ENCODE results near the gene SCPEP1. TPM values are rescaled to one million over a fixed set of nuclear protein-coding genes. Genes with fewer than 3 reads are reported as not detected.
"Not testable (repeated sequence)": the region's sequence is repeated elsewhere in the genome, so short reads cannot be mapped to it uniquely, and the experiment has no call there.

The SCPEP1 gene
- total and polyA plus RNA-seq, 2 donors = 11.1 to 49.9 TPM

- no peaks in the 10 kb centered on the region for H3K4me1 ChIP-seq (ENCODE audit: control insufficient read depth in 2 of 2, insufficient read depth in 2 of 2, low read length in 2 of 2)
- peaks cover 0 to 7% of the 10 kb centered on the region in 2 donors for H3K9me3 ChIP-seq (ENCODE audit: control insufficient read depth in 2 of 2, insufficient read depth in 1 of 2, low read length in 1 of 2)
- H3K27ac ChIP-seq (ENCODE audit: low read depth in 1 of 2, low read length in 1 of 2) = no peak overlapping the region
- no peak overlapping the region for H3K4me3 ChIP-seq (ENCODE audit: low read length in 2 of 2)
- WGBS = 98% methylated on average over 3 of the region's 3 CpGs
- DNase-seq (ENCODE audit: low read depth in 6 of 9, low spot score in 9 of 9) = no peak
- H3K36me3 ChIP-seq (ENCODE audit: control insufficient read depth in 2 of 2, insufficient read depth in 2 of 2, low read length in 1 of 2) = peaks cover 13 to 32% of the 10 kb centered on the region in 2 donors
- H3K27me3 ChIP-seq (ENCODE audit: control insufficient read depth in 2 of 2, insufficient read depth in 1 of 2, low read length in 1 of 2) = no peaks in the 10 kb centered on the region
Measured at GRCh38 chr17:56935461-56935860, 42.5 kb upstream of the SCPEP1 start.

GRCh38 chr17:56936697-56937322 is 41.1 kb upstream of the SCPEP1 start:
- DNase-seq (ENCODE audit: low read depth in 6 of 9, low spot score in 9 of 9) = no peak
- Histone ChIP-seq H3K9me3 (ENCODE audit: control insufficient read depth in 2 of 2, insufficient read depth in 1 of 2, low read length in 1 of 2) (peaks cover 0 to 4% of the 10 kb centered on the region in 2 donors), H3K27ac (ENCODE audit: low read depth in 1 of 2, low read length in 1 of 2) (no peak overlapping the region), H3K27me3 (ENCODE audit: control insufficient read depth in 2 of 2, insufficient read depth in 1 of 2, low read length in 1 of 2) (no peaks in the 10 kb centered on the region), H3K36me3 (ENCODE audit: control insufficient read depth in 2 of 2, insufficient read depth in 2 of 2, low read length in 1 of 2) (peaks cover 19 to 43% of the 10 kb centered on the region in 2 donors), H3K4me1 (ENCODE audit: control insufficient read depth in 2 of 2, insufficient read depth in 2 of 2, low read length in 2 of 2) (no peaks in the 10 kb centered on the region), H3K4me3 (ENCODE audit: low read length in 2 of 2) (no peak overlapping the region)
- WGBS = 97% methylated on average over 6 of the region's 6 CpGs

GRCh38 chr17:56937687-56938086 is 40.2 kb upstream of the SCPEP1 start:
- 98% methylated on average over 2 of the region's 2 CpGs for WGBS

GRCh38 chr17:56938206-56938605 is 39.7 kb upstream of the SCPEP1 start:
- H3K27ac ChIP-seq (ENCODE audit: low read depth in 1 of 2, low read length in 1 of 2) = not testable (repeated sequence)
- WGBS = 91% methylated on average over 5 of the region's 5 CpGs
- peaks cover 23 to 50% of the 10 kb centered on the region in 2 donors for H3K36me3 ChIP-seq (ENCODE audit: control insufficient read depth in 2 of 2, insufficient read depth in 2 of 2, low read length in 1 of 2)

More at GRCh38 chr17:56937687-56938086, 40.2 kb upstream of the SCPEP1 start:
- H3K4me1 ChIP-seq (ENCODE audit: control insufficient read depth in 2 of 2, insufficient read depth in 2 of 2, low read length in 2 of 2) = no peaks in the 10 kb centered on the region
- H3K27ac ChIP-seq (ENCODE audit: low read depth in 1 of 2, low read length in 1 of 2) = no peak overlapping the region
- no peaks in the 10 kb centered on the region for H3K27me3 ChIP-seq (ENCODE audit: control insufficient read depth in 2 of 2, insufficient read depth in 1 of 2, low read length in 1 of 2)
- H3K36me3 ChIP-seq (ENCODE audit: control insufficient read depth in 2 of 2, insufficient read depth in 2 of 2, low read length in 1 of 2) = peaks cover 23 to 49% of the 10 kb centered on the region in 2 donors
- H3K9me3 ChIP-seq (ENCODE audit: control insufficient read depth in 2 of 2, insufficient read depth in 1 of 2, low read length in 1 of 2) = no peaks in the 10 kb centered on the region
- H3K4me3 ChIP-seq (ENCODE audit: low read length in 2 of 2) = no peak overlapping the region
- no peak for DNase-seq (ENCODE audit: low read depth in 6 of 9, low spot score in 9 of 9)

GRCh38 chr17:56939869-56940484 is 38.0 kb upstream of the SCPEP1 start:
- Histone ChIP-seq H3K36me3 (ENCODE audit: control insufficient read depth in 2 of 2, insufficient read depth in 2 of 2, low read length in 1 of 2) (peaks cover 33 to 52% of the 10 kb centered on the region in 2 donors), H3K27me3 (ENCODE audit: control insufficient read depth in 2 of 2, insufficient read depth in 1 of 2, low read length in 1 of 2) (no peaks in the 10 kb centered on the region), H3K4me1 (ENCODE audit: control insufficient read depth in 2 of 2, insufficient read depth in 2 of 2, low read length in 2 of 2) (no peaks in the 10 kb centered on the region), H3K27ac (ENCODE audit: low read depth in 1 of 2, low read length in 1 of 2) (no peak overlapping the region), H3K4me3 (ENCODE audit: low read length in 2 of 2) (no peak overlapping the region), H3K9me3 (ENCODE audit: control insufficient read depth in 2 of 2, insufficient read depth in 1 of 2, low read length in 1 of 2) (no peaks in the 10 kb centered on the region)
- WGBS = 65% methylated on average over 11 of the region's 11 CpGs
- DNase-seq (ENCODE audit: low read depth in 6 of 9, low spot score in 9 of 9) = peak; percentile 6 to 86 (median 65)

More at GRCh38 chr17:56938206-56938605, 39.7 kb upstream of the SCPEP1 start:
- not testable (repeated sequence) for H3K4me3 ChIP-seq (ENCODE audit: low read length in 2 of 2); H3K9me3 ChIP-seq (ENCODE audit: control insufficient read depth in 2 of 2, insufficient read depth in 1 of 2, low read length in 1 of 2); DNase-seq (ENCODE audit: low read depth in 6 of 9, low spot score in 9 of 9); H3K4me1 ChIP-seq (ENCODE audit: control insufficient read depth in 2 of 2, insufficient read depth in 2 of 2, low read length in 2 of 2); H3K27me3 ChIP-seq (ENCODE audit: control insufficient read depth in 2 of 2, insufficient read depth in 1 of 2, low read length in 1 of 2)

- DNase-seq (ENCODE audit: low read depth in 6 of 9, low spot score in 9 of 9) = no peak
- Histone ChIP-seq H3K27me3 (ENCODE audit: control insufficient read depth in 2 of 2, insufficient read depth in 1 of 2, low read length in 1 of 2) (no peaks in the 10 kb centered on the region), H3K4me3 (ENCODE audit: low read length in 2 of 2) (no peak overlapping the region), H3K4me1 (ENCODE audit: control insufficient read depth in 2 of 2, insufficient read depth in 2 of 2, low read length in 2 of 2) (no peaks in the 10 kb centered on the region), H3K9me3 (ENCODE audit: control insufficient read depth in 2 of 2, insufficient read depth in 1 of 2, low read length in 1 of 2) (no peaks in the 10 kb centered on the region), H3K36me3 (ENCODE audit: control insufficient read depth in 2 of 2, insufficient read depth in 2 of 2, low read length in 1 of 2) (peaks cover 28 to 61% of the 10 kb centered on the region in 2 donors), H3K27ac (ENCODE audit: low read depth in 1 of 2, low read length in 1 of 2) (no peak overlapping the region)
- WGBS = 92% methylated on average over 10 of the region's 10 CpGs
Measured at GRCh38 chr17:56943505-56944125, 34.3 kb upstream of the SCPEP1 start.

- WGBS = 98% methylated on average over 3 of the region's 3 CpGs
- H3K36me3 ChIP-seq (ENCODE audit: control insufficient read depth in 2 of 2, insufficient read depth in 2 of 2, low read length in 1 of 2) = peaks cover 39 to 55% of the 10 kb centered on the region in 2 donors
- no peaks in the 10 kb centered on the region for H3K9me3 ChIP-seq (ENCODE audit: control insufficient read depth in 2 of 2, insufficient read depth in 1 of 2, low read length in 1 of 2)
- no peak overlapping the region for H3K27ac ChIP-seq (ENCODE audit: low read depth in 1 of 2, low read length in 1 of 2)
- no peak for DNase-seq (ENCODE audit: low read depth in 6 of 9, low spot score in 9 of 9)
- no peak overlapping the region for H3K4me3 ChIP-seq (ENCODE audit: low read length in 2 of 2)
- H3K27me3 ChIP-seq (ENCODE audit: control insufficient read depth in 2 of 2, insufficient read depth in 1 of 2, low read length in 1 of 2) = no peaks in the 10 kb centered on the region
- no peaks in the 10 kb centered on the region for H3K4me1 ChIP-seq (ENCODE audit: control insufficient read depth in 2 of 2, insufficient read depth in 2 of 2, low read length in 2 of 2)
Measured at GRCh38 chr17:56945938-56946505, 31.9 kb upstream of the SCPEP1 start.

GRCh38 chr17:56947741-56948140 is 30.2 kb upstream of the SCPEP1 start:
- no peak for DNase-seq (ENCODE audit: low read depth in 6 of 9, low spot score in 9 of 9)
- no peaks in the 10 kb centered on the region for H3K4me1 ChIP-seq (ENCODE audit: control insufficient read depth in 2 of 2, insufficient read depth in 2 of 2, low read length in 2 of 2)
- no peaks in the 10 kb centered on the region for H3K9me3 ChIP-seq (ENCODE audit: control insufficient read depth in 2 of 2, insufficient read depth in 1 of 2, low read length in 1 of 2)
- H3K27ac ChIP-seq (ENCODE audit: low read depth in 1 of 2, low read length in 1 of 2) = no peak overlapping the region
- WGBS = 95% methylated on average over 1 of the region's 1 CpG
- H3K4me3 ChIP-seq (ENCODE audit: low read length in 2 of 2) = no peak overlapping the region
- H3K27me3 ChIP-seq (ENCODE audit: control insufficient read depth in 2 of 2, insufficient read depth in 1 of 2, low read length in 1 of 2) = no peaks in the 10 kb centered on the region
- H3K36me3 ChIP-seq (ENCODE audit: control insufficient read depth in 2 of 2, insufficient read depth in 2 of 2, low read length in 1 of 2) = peaks cover 32 to 42% of the 10 kb centered on the region in 2 donors

- DNase-seq (ENCODE audit: low read depth in 6 of 9, low spot score in 9 of 9) = no peak
- Histone ChIP-seq H3K27me3 (ENCODE audit: control insufficient read depth in 2 of 2, insufficient read depth in 1 of 2, low read length in 1 of 2) (no peaks in the 10 kb centered on the region), H3K4me3 (ENCODE audit: low read length in 2 of 2) (no peak overlapping the region), H3K4me1 (ENCODE audit: control insufficient read depth in 2 of 2, insufficient read depth in 2 of 2, low read length in 2 of 2) (no peaks in the 10 kb centered on the region), H3K27ac (ENCODE audit: low read depth in 1 of 2, low read length in 1 of 2) (no peak overlapping the region), H3K9me3 (ENCODE audit: control insufficient read depth in 2 of 2, insufficient read depth in 1 of 2, low read length in 1 of 2) (no peaks in the 10 kb centered on the region), H3K36me3 (ENCODE audit: control insufficient read depth in 2 of 2, insufficient read depth in 2 of 2, low read length in 1 of 2) (peaks cover 31 to 38% of the 10 kb centered on the region in 2 donors)
- 99% methylated on average over 1 of the region's 1 CpG for whole genome bisulfite sequencing
Measured at GRCh38 chr17:56948491-56948890, 29.4 kb upstream of the SCPEP1 start.
